AML-193 (cell line): ENCODE data around the gene APLF.
"Not testable (repeated sequence)": the region's sequence is repeated elsewhere in the genome, so short reads cannot be mapped to it uniquely, and the experiment has no call there.

Experiments used
- DNase-seq, 2 experiments: peaks; one replicate each; lab custom pipeline; 2025; lab: John Stamatoyannopoulos, UW

APLF gene

DNA sequence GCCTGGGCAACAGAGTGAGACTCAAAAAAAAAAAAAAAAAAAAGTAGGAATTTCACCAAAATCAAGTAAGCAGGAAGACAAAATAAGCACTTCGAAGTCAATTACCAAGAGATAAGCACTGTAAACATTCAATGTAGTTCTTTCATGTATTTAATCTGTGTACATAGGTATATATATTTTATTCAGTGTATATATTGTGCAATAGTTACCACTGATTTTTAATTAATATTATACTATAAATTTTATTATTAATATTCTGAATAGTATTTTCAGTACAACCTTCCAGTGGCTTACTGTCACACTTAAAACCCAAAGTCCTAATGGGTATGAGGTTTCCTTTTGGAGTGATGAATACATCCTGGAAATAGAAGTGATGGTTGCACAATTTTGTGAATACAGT is 9.1 kb downstream of the APLF start:
- DNase-seq: no peak

- no peak for DNase-seq
These were observed 11.3 kb downstream of the APLF start for GRCh38 chr2:68478688-68479087.

DNA sequence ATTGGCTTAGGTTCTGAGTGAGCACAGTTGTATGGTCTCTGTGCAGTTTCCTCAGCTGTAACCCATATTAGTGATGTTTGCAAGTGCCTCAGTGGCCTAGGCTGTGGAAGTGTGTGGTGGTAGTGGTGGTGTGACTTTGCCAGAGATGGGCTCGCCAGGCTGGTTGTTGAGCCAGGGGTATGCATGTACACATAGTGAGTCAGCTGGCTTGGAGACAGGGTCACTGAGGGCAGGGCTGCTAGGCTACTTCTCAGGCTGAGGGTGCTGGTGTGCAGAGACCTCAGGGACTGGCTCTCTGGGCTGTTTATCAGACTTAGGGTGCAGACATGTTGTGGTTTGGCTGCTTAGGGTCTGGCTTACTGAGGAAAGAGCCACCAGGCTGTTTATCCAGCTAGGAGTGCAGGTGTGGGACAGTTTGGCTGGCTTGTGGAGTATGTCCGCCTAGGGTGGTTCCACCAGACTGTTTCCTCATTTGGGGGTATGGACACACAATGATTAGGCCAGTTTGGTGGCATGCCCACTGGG is 15.0 kb downstream of the APLF start:
- DNase-seq: no peak

- DNase-seq: no peak
These were observed 15.6 kb downstream of the APLF start for GRCh38 chr2:68483011-68483410.

DNA sequence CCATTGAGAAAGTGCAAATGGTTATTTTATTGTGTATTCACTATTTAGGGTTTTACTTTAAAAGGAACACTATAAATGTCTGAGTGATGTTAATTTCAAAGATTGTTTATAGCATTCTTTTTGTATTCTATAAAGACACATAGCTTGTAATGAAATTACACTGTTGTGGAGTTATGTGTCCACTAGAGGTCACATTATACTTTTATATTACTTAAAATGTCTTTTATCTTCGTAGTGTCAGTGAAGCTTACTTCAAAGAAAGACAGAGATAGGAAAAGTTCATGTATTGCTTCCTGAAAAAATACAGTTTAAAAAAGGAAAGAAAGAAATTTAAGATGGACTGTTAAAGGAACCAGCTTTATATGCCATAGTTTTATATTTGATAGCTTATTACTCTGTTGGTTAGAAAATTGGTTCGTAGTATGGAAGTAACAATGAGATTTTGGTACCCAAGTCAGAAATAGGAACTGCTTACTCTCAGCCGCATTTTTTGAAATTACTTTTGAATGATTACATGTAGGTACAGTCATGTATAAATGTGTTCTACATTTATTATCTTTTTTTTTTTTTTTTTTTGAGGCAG is 20.5 kb downstream of the APLF start:
- peak; percentile 48 to 55 for DNase-seq

GRCh38 chr2:68488605-68489004 is 21.2 kb downstream of the APLF start:
- not testable (repeated sequence) for DNase-seq

- DNase-seq: no peak
These were observed 21.9 kb downstream of the APLF start for GRCh38 chr2:68489282-68489681.

- no peak for DNase-seq
These were observed 24.2 kb downstream of the APLF start for GRCh38 chr2:68491582-68491981.

GRCh38 chr2:68499133-68499532 is 31.7 kb downstream of the APLF start:
- no peak for DNase-seq

GRCh38 chr2:68500649-68501048 is 33.3 kb downstream of the APLF start:
- no peak for DNase-seq

DNA sequence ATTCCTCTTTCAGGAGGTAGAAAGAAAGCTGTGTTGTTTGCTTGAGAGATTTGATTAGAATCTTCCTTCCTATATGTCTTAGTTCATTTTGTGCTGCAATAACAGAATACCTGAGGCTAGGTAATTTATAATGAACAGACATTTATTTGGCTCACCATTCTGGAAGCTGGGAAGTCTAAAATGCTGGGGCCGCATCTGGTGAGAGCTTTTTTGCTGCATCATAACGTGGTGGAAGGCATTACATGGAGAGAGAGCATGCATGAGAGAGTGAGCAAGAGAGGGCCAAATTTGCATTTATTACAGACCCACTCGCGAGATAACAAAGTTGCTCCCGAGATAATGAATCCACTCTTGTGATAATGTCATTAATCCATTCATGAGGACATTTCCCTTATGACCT is 34.4 kb downstream of the APLF start:
- DNase-seq: no peak

DNA sequence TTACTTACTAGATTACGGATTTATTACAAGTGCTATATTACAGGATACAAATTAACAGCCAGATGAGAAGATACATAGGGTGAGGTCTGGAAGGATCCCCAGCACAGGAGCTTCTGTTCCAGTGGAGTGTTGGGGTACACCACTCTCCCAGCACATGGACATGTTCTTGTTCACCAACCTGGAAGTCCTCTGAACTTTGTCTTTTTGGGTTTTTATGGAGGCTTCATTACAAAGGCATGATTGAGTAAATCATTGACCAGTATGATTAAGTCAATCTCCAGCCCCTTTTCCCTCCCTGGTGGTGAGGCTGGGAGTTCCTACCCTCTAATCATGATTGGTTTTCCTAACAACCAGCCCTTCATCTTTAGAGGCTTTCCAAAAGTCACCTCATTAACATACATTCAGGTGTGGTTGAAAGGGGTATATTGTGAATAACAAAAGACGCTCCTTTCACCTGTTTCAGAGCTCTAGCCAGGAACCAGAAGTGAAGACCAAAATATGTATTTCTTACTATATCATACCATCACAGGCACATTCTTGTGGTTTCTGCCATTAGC is 38.3 kb downstream of the APLF start:
- DNase-seq: no peak

DNA sequence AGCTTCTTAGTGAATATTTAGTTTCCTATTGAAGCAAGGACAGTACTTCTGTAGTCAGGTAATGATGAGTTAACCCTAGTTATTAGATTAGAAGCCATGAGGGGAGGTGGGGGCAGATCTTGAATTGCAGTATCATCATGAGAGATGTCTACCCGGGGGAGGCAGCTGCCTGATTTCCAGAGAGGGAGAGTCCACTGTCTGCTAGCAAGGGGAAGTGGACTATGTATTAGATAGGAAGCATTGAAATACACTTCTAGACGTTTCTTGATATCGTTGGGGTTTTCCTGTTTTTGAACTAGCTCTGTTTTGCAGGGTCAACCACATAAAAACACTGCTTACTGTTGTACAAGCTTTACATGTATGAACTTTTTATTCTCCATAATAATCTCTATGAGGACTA is 38.8 kb downstream of the APLF start:
- no peak for DNase-seq

DNA sequence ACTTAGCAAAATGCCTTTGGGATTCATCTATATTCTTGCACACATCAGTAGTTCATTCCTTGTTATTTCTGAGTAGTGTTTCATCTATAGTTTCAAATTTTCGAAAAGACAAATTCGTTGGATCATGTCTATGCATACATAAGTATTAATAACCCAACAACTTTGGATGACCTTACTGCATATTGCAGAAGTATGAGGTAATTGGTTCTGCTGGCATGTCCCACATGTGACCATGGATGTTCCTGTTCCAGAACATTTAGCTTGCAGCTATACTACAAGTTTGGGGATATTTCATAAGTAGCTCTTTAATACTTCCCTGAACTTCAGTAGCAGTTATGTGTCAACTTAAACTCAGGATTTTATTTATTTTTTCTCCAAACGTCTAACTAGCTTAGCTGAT is 44.9 kb downstream of the APLF start:
- DNase-seq: no peak

DNA sequence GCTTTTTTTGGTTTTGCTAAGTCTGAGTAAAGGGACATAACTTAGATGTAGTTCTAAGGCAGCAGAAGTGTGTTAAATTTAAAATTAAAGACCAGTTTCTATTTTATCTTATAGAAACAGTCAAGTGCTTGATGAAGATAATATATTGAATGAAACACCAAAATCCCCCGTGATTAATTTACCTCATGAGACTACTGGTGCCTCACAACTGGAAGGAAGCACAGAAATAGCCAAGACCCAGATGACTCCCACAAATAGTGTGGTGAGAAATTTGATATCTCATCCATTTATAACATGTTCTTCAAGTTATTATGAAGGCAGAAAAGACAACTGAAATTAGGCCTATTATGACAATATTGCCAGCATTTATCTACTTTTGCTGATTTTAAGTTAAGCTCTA is 45.6 kb downstream of the APLF start:
- DNase-seq: no peak

DNA sequence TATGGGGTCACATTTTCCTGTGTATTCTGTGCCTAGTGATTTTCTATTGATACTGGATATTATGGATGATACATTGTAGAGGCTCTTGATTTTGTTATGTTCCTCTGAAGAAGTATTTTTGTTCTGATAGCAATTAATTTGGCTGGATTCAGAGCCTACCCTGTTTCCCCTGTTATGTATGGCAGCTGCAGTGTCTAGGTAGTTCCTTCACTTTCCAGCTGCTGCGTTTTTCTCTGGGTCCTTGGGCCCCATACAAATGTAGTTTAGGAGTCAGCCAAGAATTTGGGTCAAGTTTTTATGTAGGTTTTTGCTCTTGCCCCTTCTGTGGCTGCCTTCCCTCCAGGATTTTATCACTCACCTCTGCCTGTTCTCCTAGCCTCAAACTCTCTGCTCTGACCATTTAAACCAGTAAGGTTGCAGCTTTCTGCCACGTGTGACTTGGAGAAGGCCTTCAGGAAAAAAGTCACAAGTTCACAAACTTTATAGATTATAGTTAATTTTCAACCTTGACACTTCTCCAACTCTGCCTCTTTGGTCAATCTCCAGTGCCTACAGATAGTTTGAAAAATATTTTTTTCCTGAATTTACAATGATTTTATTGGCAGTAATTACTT is 47.0 kb downstream of the APLF start:
- no peak for DNase-seq

DNA sequence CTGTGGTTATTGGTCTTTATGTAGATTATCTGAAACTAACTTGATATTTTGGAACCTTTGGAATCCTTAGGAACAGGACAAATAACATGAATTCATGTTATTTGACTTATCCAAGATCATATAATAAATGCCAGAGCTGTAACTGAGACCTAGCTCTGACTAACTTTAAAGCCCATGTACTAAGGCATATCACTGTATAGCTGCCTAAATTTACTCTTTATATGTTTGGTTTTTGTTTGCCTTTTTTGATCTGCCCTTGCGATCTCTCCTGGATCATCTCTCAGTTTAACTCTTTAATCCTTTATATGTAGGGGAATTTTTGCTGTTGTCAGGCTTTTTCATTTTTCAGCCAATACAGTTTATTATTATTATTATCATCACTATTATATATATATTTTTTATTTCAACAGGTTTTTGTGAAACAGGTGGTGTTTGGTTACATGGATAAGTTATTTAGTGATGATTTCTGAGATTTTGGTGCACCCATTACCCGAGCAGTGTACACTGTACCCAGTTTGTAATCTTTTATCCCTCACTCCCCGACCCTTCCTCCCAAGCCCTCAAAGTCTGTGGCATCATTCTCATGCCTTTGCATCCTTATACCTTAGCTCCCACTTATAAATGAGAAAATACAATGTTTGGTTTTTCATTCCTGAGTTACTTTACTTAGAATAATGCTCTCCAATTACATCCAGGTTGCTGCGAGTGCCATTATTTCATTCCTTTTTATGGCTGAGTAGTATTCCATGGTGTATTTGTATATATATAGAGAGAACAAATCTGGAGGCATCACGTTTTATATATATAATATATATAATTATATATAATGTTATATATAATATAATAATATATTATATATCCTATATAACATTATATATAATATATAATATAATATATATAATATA is 48.9 kb downstream of the APLF start:
- DNase-seq: no peak

DNA sequence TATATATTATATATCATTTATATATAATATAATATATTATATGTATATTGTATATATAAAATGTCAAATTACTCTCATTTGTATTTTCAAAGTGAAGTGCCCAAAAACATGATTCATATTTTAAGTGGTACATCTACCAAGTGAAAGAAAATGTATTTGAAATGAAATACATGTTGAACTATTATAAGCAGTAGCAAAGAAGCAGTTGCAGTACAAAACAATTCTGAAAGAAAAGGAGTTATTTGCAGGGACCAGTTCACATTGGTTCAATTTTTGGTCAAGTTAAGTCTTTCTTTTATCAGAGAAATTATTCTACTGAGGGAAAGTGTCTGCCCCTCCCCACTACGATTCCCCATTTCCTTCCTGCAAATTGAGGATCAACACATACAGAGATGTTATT is 51.9 kb downstream of the APLF start:
- DNase-seq: no peak

GRCh38 chr2:68521037-68521436 is 53.7 kb downstream of the APLF start:
- DNase-seq: no peak

DNA sequence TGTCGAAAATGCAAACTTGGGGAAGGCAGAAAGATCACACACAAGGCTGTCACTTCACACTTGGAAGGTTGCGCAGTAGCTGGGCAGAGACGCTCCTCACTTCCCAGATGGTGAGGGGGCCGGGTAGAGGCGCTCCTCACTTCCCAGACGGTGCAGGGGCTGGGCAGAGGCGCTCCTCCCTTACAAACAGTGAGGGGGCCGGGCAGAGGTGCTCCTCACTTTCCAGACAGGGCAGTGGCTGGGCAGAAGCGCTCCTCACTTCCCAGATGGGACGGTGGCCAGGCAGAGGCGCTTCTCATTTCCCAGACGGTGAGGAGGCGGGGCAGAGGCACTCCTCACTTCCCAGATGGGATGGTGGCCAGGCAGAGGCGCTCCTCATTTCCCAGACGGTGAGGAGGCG is 59.6 kb downstream of the APLF start:
- DNase-seq: not testable (repeated sequence)

- DNase-seq: not testable (repeated sequence)
These were observed 60.1 kb downstream of the APLF start for GRCh38 chr2:68527343-68528081.

GRCh38 chr2:68529156-68529555 is 61.8 kb downstream of the APLF start:
- not testable (repeated sequence) for DNase-seq
